CD4-positive, alpha-beta T cell treated with Interleukin-1 beta for 1 hour (primary cell): Measurements from ENCODE around the gene KRTAP10-6.
"Not testable (repeated sequence)": the region's sequence is repeated elsewhere in the genome, so short reads cannot be mapped to it uniquely, and the experiment has no call there.

ENCODE experiments used
- DNase-seq, 2 donors: peaks; one replicate each; pipeline ENCODE4 v3.0.0-alpha.2; 2020 to 2022

The KRTAP10-6 gene

GRCh38 chr21:44592446-44593311 lies at the start of gene KRTAP10-6:
KRTAP10-6 (minus strand) TSS chr21:44592505; CDS start chr21:44592484, 21 bp downstream.
- no peak for DNase-seq

- no peak for DNase-seq
These were observed 48.5 kb upstream of the KRTAP10-6 start for GRCh38 chr21:44640761-44641160.

- DNase-seq = no peak
These were observed 47.0 kb upstream of the KRTAP10-6 start for GRCh38 chr21:44639331-44639655.

- not testable (repeated sequence) for DNase-seq
These were observed 46.4 kb upstream of the KRTAP10-6 start for GRCh38 chr21:44638506-44639330.

- not testable (repeated sequence) for DNase-seq
These were observed 45.6 kb upstream of the KRTAP10-6 start for GRCh38 chr21:44637851-44638348.

- DNase-seq = no peak
These were observed 44.9 kb upstream of the KRTAP10-6 start, which contains the start of gene KRTAP10-10 for GRCh38 chr21:44637018-44637850. KRTAP10-10 (plus strand) TSS chr21:44637356; CDS start chr21:44637418, 62 bp downstream.

- no peak for DNase-seq
These were observed 44.1 kb upstream of the KRTAP10-6 start for GRCh38 chr21:44636209-44637017.

GRCh38 chr21:44632067-44632466 lies 39.8 kb upstream of the KRTAP10-6 start:
- DNase-seq = no peak

- DNase-seq = peak in 1 of 2 donors; percentile 13
These were observed 38.1 kb upstream of the KRTAP10-6 start for GRCh38 chr21:44630440-44630839.

- no peak for DNase-seq
These were observed 36.5 kb upstream of the KRTAP10-6 start for GRCh38 chr21:44628707-44629391.

GRCh38 chr21:44627831-44628233 lies 35.5 kb upstream of the KRTAP10-6 start:
- DNase-seq = not testable (repeated sequence)

GRCh38 chr21:44627181-44627822 lies 35.0 kb upstream of the KRTAP10-6 start:
- not testable (repeated sequence) for DNase-seq

GRCh38 chr21:44626673-44627143 lies 34.4 kb upstream of the KRTAP10-6 start, which contains the start of gene KRTAP10-9:
KRTAP10-9 (plus strand) TSS chr21:44627093; CDS start chr21:44627172, 79 bp downstream.
- no peak for DNase-seq

- DNase-seq = peak; percentile 38 to 52
These were observed 34.0 kb upstream of the KRTAP10-6 start for GRCh38 chr21:44626262-44626661.

- no peak for DNase-seq
These were observed 33.5 kb upstream of the KRTAP10-6 start for GRCh38 chr21:44625756-44626155.

- no peak for DNase-seq
These were observed 31.3 kb upstream of the KRTAP10-6 start for GRCh38 chr21:44623575-44623974.

GRCh38 chr21:44619886-44620285 lies 27.6 kb upstream of the KRTAP10-6 start:
- no peak for DNase-seq

- peak; percentile 72 to 73 for DNase-seq
These were observed 26.6 kb upstream of the KRTAP10-6 start for GRCh38 chr21:44618909-44619308.

- DNase-seq = peak in 1 of 2 donors; percentile 11
These were observed 26.2 kb upstream of the KRTAP10-6 start for GRCh38 chr21:44618504-44618903.

GRCh38 chr21:44617071-44617501 lies 24.8 kb upstream of the KRTAP10-6 start:
- DNase-seq = no peak
